Spleen (tissue), 13 donors: ENCODE data around the gene CCDC90B. TPM values are rescaled to one million over a fixed set of nuclear protein-coding genes. Genes with fewer than 3 reads are reported as not detected.

ENCODE experiments used
- DNase-seq: peaks from one replicate; pipeline ENCODE4 v3.0.0-alpha.2; 2020
- H3K27ac ChIP-seq, 8 donors: fragments of 200-600 bp; sonication (generic) in 7 of 8; 1 replicate in 4 of 8; 2 replicates in 4 of 8; pipeline versions ENCODE4 v1.5.0 to v1.8.0; 2016 to 2021; ENCODE audit warnings: inconsistent platforms in 4 of 8, mild to moderate bottlenecking in 4 of 8, moderate library complexity in 1 of 8
- H3K27me3 ChIP-seq, 7 donors: fragments of 200-600 bp; sonication (generic) in 6 of 7; replicated peaks in 1 of 7; 1 replicate in 4 of 7; 2 replicates in 3 of 7; pipeline versions ENCODE4 v1.5.0 to v1.8.0; 2016 to 2021; ENCODE audit warnings: inconsistent platforms in 3 of 7, mild to moderate bottlenecking in 1 of 7
- H3K36me3 ChIP-seq, 6 donors: fragments of 200-600 bp; sonication (generic) in 5 of 6; 1 replicate in 4 of 6; 2 replicates in 2 of 6; pipeline versions ENCODE4 v1.5.0 to v1.8.0; 2016 to 2021; ENCODE audit warnings: inconsistent platforms in 2 of 6
- H3K4me1 ChIP-seq, 6 donors: fragments of 200-600 bp; sonication (generic) in 5 of 6; 1 replicate in 3 of 6; 2 replicates in 3 of 6; pipeline versions ENCODE4 v1.5.0 to v1.8.0; 2016 to 2021; ENCODE audit warnings: inconsistent platforms in 3 of 6
- H3K4me3 ChIP-seq, 8 donors: fragments of 200-600 bp; sonication (generic) in 7 of 8; 1 replicate in 4 of 8; 2 replicates in 4 of 8; pipeline versions ENCODE4 v1.5.0 to v1.8.0; 2016 to 2021; ENCODE audit warnings: inconsistent platforms in 4 of 8, mild to moderate bottlenecking in 4 of 8, moderate library complexity in 2 of 8
- H3K9me3 ChIP-seq, 8 donors: fragments of 200-600 bp; sonication (generic) in 7 of 8; 1 replicate in 4 of 8; 2 replicates in 4 of 8; pipeline versions ENCODE4 v1.5.0 to v1.8.0; 2016 to 2021; ENCODE audit warnings: inconsistent platforms in 4 of 8
- POLR2A ChIP-seq, 3 donors: fragments of 450-650 bp; IDR thresholded peaks; one replicate each; pipeline ENCODE4 v1.5.1; 2017; ENCODE audit warnings: antibody characterized with exemption in 3 of 3, mild to moderate bottlenecking in 1 of 3
- POLR2AphosphoS5 ChIP-seq, 3 donors: sonication (generic); formaldehyde crosslinking; IDR thresholded peaks; one replicate each; pipeline ENCODE4 v1.5.1; 2017; ENCODE audit warnings: antibody characterized with exemption in 3 of 3
- whole genome bisulfite sequencing, 5 donors: extraction: QIAGEN DNeasy Blood & Tissue Kit in 3 of 5; methylation state at CpG; one replicate each; pipeline versions ENCODE4 v1.1.5 to v1.1.7; 2013 to 2018; 5-methylcytosine and 5-hydroxymethylcytosine counted together
- intact Hi-C: fragments of 100-400 bp; cut with DNase I; formaldehyde crosslinking; loops from one replicate; pipeline ENCODE4 v1.15.0; 2023; ENCODE audit warnings: low total_unique reads
- long read RNA-seq, 2 donors: transcript quantifications; one replicate each; lab custom pipeline, GENCODE V29; 2026
- polyA plus RNA-seq, 3 donors: library from polyadenylated mRNA; stranded (reverse); fragments of 200-250 nt; gene quantifications; one replicate each; pipeline ENCODE4 v1.2.1, GENCODE V29; 2013
- total RNA-seq, 7 donors: library from RNA; depleted of rRNA in 3 of 7; stranded (reverse); fragments of >200 nt in 3 of 7; fragmentation: NEBNext Ultra II Directional in 4 of 7; extraction: Animal tissue kit (Norgen Biotek cat#: 25700) in 4 of 7; gene quantifications; one replicate each; pipeline versions ENCODE4 v1.1.0 to v1.2.1, GENCODE V29; 2016 to 2021
- TF ChIP-seq, protein P1 (sequence below), 11 experiments: fragments of 200-600 bp in 7 of 11; fragments of 450-650 bp in 4 of 11; sonication (generic) in 4 of 11; IDR thresholded peaks in 8 of 11; conservative IDR thresholded peaks in 3 of 11; 1 replicate in 7 of 11; 2 replicates in 4 of 11; pipeline versions ENCODE4 v1.4.0 to v1.8.0; 2016 to 2021; ENCODE audit warnings: antibody characterized with exemption in 11 of 11, inconsistent platforms in 4 of 11, mild to moderate bottlenecking in 1 of 11
- donor health status: healthy with polysubstance abuse.
- donor health status: DM: no; HTN: no; CAD: no; lungs with moderate emphysema.
- donor health status: DM: no; HTN: no; CAD: no.
- donor health status: Bipolar disorder and iron deficiency.
- donor health status: healthy.
- donor health status: DM: no; HTN: no; CAD: no.
- donor health status: DM: yes; HTN: yes; CAD: no.

The CCDC90B gene
- total RNA-seq: 10 to 100 TPM; 26.6 to 54.5 (median 36.2) TPM
- 10 to 100 TPM; 31.5 to 45.1 (median 39.2) TPM for polyA plus RNA-seq
- long read RNA-seq, donor 1, full-length matches to known transcripts: 26 of 26 reads
- long read RNA-seq, donor 1, partial matches to known transcripts: 0 of 26 reads
- long read RNA-seq, donor 1, other reads (novel, unspliced or antisense): 0 of 26 reads
- long read RNA-seq, donor 2, full-length matches to known transcripts: 19 of 29 reads
- long read RNA-seq, donor 2, partial matches to known transcripts: 10 of 29 reads
- long read RNA-seq, donor 2, other reads (novel, unspliced or antisense): 0 of 29 reads

- WGBS, 5 donors: 0% methylated on average over 34 to 55 of the region's 55 CpGs
- TF ChIP-seq, protein P1, sequence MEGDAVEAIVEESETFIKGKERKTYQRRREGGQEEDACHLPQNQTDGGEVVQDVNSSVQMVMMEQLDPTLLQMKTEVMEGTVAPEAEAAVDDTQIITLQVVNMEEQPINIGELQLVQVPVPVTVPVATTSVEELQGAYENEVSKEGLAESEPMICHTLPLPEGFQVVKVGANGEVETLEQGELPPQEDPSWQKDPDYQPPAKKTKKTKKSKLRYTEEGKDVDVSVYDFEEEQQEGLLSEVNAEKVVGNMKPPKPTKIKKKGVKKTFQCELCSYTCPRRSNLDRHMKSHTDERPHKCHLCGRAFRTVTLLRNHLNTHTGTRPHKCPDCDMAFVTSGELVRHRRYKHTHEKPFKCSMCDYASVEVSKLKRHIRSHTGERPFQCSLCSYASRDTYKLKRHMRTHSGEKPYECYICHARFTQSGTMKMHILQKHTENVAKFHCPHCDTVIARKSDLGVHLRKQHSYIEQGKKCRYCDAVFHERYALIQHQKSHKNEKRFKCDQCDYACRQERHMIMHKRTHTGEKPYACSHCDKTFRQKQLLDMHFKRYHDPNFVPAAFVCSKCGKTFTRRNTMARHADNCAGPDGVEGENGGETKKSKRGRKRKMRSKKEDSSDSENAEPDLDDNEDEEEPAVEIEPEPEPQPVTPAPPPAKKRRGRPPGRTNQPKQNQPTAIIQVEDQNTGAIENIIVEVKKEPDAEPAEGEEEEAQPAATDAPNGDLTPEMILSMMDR (IDR thresholded peaks at IDR 0.05 in 8 of 11, conservative IDR thresholded peaks at IDR 0.05 in 3 of 11): peak in 2 of 11 experiments; percentile 2 to 24
- TF ChIP-seq POLR2AphosphoS5 (IDR thresholded peaks at IDR 0.05) (peak; percentile 97 to 99 (median 97)), POLR2A (IDR thresholded peaks at IDR 0.05) (peak; percentile 63 to 90 (median 78))
- Histone ChIP-seq H3K36me3 (peaks cover 0 to 3% (median 0%) of the 10 kb centered on the region in 6 donors), H3K9me3 (no peaks in the 10 kb centered on the region), H3K27me3 (no peaks in the 10 kb centered on the region), H3K27ac (peak within 1 kb of the TSS; percentile 95 to 99 (median 97)), H3K4me3 (peak within 1 kb of the TSS; percentile 64 to 90 (median 82)), H3K4me1 (peaks cover 14 to 59% (median 45%) of the 10 kb centered on the region in 6 donors)
- peak; percentile 98 for DNase-seq
- intact Hi-C loops: no loop called here
Measured at GRCh38 chr11:83285771-83286528, at the start of gene CCDC90B. Gene CCDC90B, minus strand, starts transcription at chr11:83286367. Its CDS starts 395 bp downstream, at chr11:83285972.

DNA sequence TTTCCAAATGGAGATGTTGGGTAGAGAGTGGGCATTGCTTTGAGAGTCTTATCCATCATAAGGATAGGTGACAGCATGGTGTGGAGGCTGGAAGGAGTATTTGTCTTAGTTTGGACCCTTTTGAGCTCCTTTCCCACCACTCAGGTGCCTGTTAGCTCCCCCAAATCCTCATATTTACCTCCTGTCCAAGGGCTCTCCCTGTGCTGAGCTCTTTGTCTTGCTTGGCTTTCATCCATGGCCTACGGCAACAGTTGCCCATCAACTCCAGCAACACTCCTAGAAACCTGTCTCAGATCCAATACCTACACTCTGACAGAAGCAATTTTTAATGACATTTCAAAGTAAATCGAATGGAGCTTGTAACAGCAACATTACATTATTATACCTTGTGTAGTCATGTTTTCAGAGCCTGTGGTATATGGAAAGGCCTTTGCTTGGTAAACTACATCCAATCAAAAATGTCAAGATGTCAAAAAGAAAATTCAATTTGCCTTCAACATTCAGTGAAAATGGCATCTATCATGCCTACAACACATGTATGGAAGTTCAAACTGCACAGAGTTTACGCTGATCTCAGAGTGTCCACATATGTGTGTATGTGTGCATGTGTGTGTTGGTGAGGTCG is 49.4 kb upstream of the CCDC90B start:
- Histone ChIP-seq H3K4me1 (no peaks in the 10 kb centered on the region), H3K27me3 (peaks cover 0 to 3% (median 0%) of the 10 kb centered on the region in 7 donors), H3K9me3 (no peaks in the 10 kb centered on the region), H3K4me3 (no peak overlapping the region), H3K27ac (no peak overlapping the region), H3K36me3 (no peaks in the 10 kb centered on the region)
- WGBS, 5 donors: 77 to 86% (median 83%) methylated on average over 4 of the region's 4 CpGs
- intact Hi-C loops: no loop called here
- no peak for DNase-seq
- no peak for TF ChIP-seq POLR2A (IDR thresholded peaks at IDR 0.05)
- no peak for TF ChIP-seq POLR2AphosphoS5 (IDR thresholded peaks at IDR 0.05)
- TF ChIP-seq, protein P1 (IDR thresholded peaks at IDR 0.05 in 8 of 11, conservative IDR thresholded peaks at IDR 0.05 in 3 of 11): no peak

GRCh38 chr11:83330303-83330702 is 44.1 kb upstream of the CCDC90B start:
- 68 to 73% (median 70%) methylated on average over 2 of the region's 2 CpGs for WGBS, 5 donors
- H3K36me3 ChIP-seq: no peaks in the 10 kb centered on the region
- no peak for TF ChIP-seq POLR2AphosphoS5 (IDR thresholded peaks at IDR 0.05)
- no peak for TF ChIP-seq POLR2A (IDR thresholded peaks at IDR 0.05)
- TF ChIP-seq, protein P1 (IDR thresholded peaks at IDR 0.05 in 8 of 11, conservative IDR thresholded peaks at IDR 0.05 in 3 of 11): no peak
- H3K9me3 ChIP-seq: no peaks in the 10 kb centered on the region
- intact Hi-C loops: no loop called here
- H3K27ac ChIP-seq: no peak overlapping the region
- H3K4me1 ChIP-seq: no peaks in the 10 kb centered on the region
- peaks cover 0 to 4% (median 0%) of the 10 kb centered on the region in 7 donors for H3K27me3 ChIP-seq
- no peak overlapping the region for H3K4me3 ChIP-seq
- DNase-seq: no peak
